Lower leg skin (tissue), 4 donors: ENCODE measurements around the gene COMMD7. TPM values are rescaled to one million over a fixed set of nuclear protein-coding genes. Genes with fewer than 3 reads are reported as not detected.
A peak's percentile ranks its signal among the peaks of the same experiment; 100 is the strongest.

ENCODE experiments used
- DNase-seq, 2 donors: peaks; one replicate each; pipeline ENCODE4 v3.0.0-alpha.2; 2019; ENCODE audit warnings: low spot score in 2 of 2
- H3K4me3 ChIP-seq: fragments of 200-600 bp; sonication (generic); 2 replicates; pipeline ENCODE4 v1.5.1; 2017; ENCODE audit warnings: mild to moderate bottlenecking, low read depth; ENCODE audit not compliant: poor library complexity, severe bottlenecking
- CTCF ChIP-seq, 3 donors: fragments of 450-650 bp; IDR thresholded peaks; one replicate each; pipeline ENCODE4 v1.5.1; 2016; ENCODE audit warnings: antibody characterized with exemption in 3 of 3, mild to moderate bottlenecking in 3 of 3, moderate library complexity in 2 of 3
- POLR2A ChIP-seq, 2 donors: fragments of 450-650 bp; IDR thresholded peaks; one replicate each; pipeline ENCODE4 v1.6.1; 2016 to 2017; ENCODE audit warnings: antibody characterized with exemption in 2 of 2, mild to moderate bottlenecking in 1 of 2, moderate library complexity in 1 of 2
- WGBS, 2 donors: methylation state at CpG; one replicate each; pipeline ENCODE4 v1.1.5; 2018; 5-methylcytosine and 5-hydroxymethylcytosine counted together
- intact Hi-C: fragments of 100-400 bp; cut with DNase I; formaldehyde crosslinking; loops from one replicate; pipeline ENCODE4 v1.15.0; 2023; ENCODE audit warnings: low total_unique reads
- total RNA-seq, 4 donors: library from RNA; depleted of rRNA; stranded (reverse); fragments of >200 nt; gene quantifications; one replicate each; pipeline ENCODE4 v1.1.0, GENCODE V29; 2016

COMMD7 gene
- 10 to 100 TPM; 16.9 to 21.0 (median 18.7) TPM for total RNA-seq

- peak; percentile 29 to 92 for DNase-seq
- intact Hi-C loops, result no loop called here
- no peak for TF ChIP-seq CTCF (IDR thresholded peaks at IDR 0.05)
- TF ChIP-seq POLR2A (IDR thresholded peaks at IDR 0.05), result no peak
- WGBS, 2 donors, result 3 to 6% methylated on average over 12 to 29 of the region's 64 CpGs
- H3K4me3 ChIP-seq, result peak within 1 kb of the TSS; percentile 78
Measured at GRCh38 chr20:32743237-32744112, at the start of gene COMMD7. Gene COMMD7 (minus strand): TSS chr20:32743467. CDS start chr20:32743391, 76 bp downstream.

- no peak overlapping the region for H3K4me3 ChIP-seq
- WGBS, 2 donors, result 71 to 74% methylated on average over 13 of the region's 13 CpGs
- no peak for DNase-seq
- intact Hi-C loops, result loop anchor here (5.0 kb wide), 1 partner anchor 109 kb away; no protein-coding TSS in a partner anchor
- TF ChIP-seq CTCF (IDR thresholded peaks at IDR 0.05) (no peak), POLR2A (IDR thresholded peaks at IDR 0.05) (no peak)
Measured at GRCh38 chr20:32792731-32793458, 49.6 kb upstream of the COMMD7 start.

GRCh38 chr20:32792316-32792715 is 49.0 kb upstream of the COMMD7 start:
- no peak overlapping the region for H3K4me3 ChIP-seq
- 48 to 59% methylated on average over 3 of the region's 3 CpGs for WGBS, 2 donors
- no peak for DNase-seq
- TF ChIP-seq POLR2A (IDR thresholded peaks at IDR 0.05) (no peak), CTCF (IDR thresholded peaks at IDR 0.05) (no peak)
- intact Hi-C loops, result loop anchor here (5.0 kb wide), 1 partner anchor 110 kb away; no protein-coding TSS in a partner anchor

GRCh38 chr20:32790751-32791057 is 47.4 kb upstream of the COMMD7 start:
- no peak for DNase-seq
- intact Hi-C loops, result loop anchor here (5.0 kb wide), 1 partner anchor 112 kb away; no protein-coding TSS in a partner anchor
- TF ChIP-seq CTCF (IDR thresholded peaks at IDR 0.05), result no peak
- no peak for TF ChIP-seq POLR2A (IDR thresholded peaks at IDR 0.05)
- no peak overlapping the region for H3K4me3 ChIP-seq
- WGBS, 2 donors, result 87 to 94% methylated on average over 3 of the region's 3 CpGs

GRCh38 chr20:32789896-32790750 is 46.9 kb upstream of the COMMD7 start:
- peak; percentile 56 to 92 for DNase-seq
- 60 to 74% methylated on average over 6 of the region's 6 CpGs for WGBS, 2 donors
- peak in 1 of 3 donors; percentile 92 for TF ChIP-seq CTCF (IDR thresholded peaks at IDR 0.05)
- TF ChIP-seq POLR2A (IDR thresholded peaks at IDR 0.05), result no peak
- H3K4me3 ChIP-seq, result no peak overlapping the region
- intact Hi-C loops, result loop anchor here (5.0 to 10.0 kb wide), 2 partner anchors 95 to 112 kb away; no protein-coding TSS in a partner anchor
